ENCODE measurements around the gene SLC25A5.
"Not testable (repeated sequence)": the region's sequence is repeated elsewhere in the genome, so short reads cannot be mapped to it uniquely, and the experiment has no call there.

The SLC25A5 gene

DNA sequence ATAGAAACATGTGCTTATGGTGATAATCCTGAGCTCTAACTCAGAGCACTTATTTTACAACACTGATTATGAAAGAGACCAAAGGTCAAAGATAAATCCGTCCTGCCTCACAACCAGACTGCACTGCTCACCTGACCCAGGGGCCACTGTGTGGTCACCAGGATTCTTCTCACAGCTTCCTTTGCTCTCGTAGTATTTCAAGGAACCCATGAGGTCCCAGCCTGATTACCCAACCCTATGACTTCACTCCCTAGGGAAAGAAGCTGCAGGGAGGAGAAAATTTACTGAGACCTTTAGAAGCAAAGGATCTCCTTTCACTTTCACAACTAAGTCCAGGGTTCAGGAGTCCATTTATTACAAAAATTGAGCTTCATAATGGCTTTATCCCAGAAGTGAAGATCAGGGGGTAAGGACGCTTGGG is 9.6 kb downstream of the SLC25A5 start:
- DNase-seq (ENCODE audit: low read depth) = no peak

DNA sequence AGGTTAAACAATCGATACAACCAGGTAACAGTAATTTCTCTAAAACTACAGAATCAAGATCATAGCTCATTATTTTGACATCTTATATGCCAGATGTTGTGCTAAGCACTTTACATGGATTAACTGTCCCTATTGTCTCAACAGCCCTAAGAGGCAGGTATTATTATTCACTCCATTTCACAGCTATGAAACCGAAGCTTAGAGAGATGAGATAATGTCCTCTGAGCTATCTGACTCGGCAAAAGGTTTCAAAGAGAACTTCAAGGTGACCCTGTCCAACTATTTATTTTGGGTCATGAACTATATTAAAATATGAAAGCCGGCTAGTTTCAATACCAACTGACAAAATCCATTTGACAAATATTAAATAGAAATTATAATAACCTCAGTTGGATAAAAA is 10.3 kb downstream of the SLC25A5 start:
- no peak for DNase-seq (ENCODE audit: low read depth)

DNA sequence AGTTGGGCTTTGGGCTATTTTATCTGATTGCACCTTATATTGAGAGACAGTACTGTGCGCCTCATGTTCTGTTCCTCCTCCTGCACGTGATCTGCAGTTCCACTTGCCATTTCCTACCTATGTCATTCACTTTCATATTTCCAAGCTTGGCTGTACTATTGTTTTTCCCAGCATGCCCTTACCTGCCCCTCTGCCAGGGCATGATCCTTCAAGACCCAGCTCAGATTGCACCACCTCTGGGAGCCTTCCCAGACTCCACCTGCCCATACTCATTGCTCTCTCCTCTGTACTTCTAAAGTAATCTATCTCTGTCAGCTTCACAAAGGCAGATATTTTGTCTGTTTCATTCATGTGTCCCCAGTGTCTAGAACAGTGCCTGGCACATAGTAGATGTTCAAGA is 11.6 kb downstream of the SLC25A5 start:
- no peak for DNase-seq (ENCODE audit: low read depth)

DNA sequence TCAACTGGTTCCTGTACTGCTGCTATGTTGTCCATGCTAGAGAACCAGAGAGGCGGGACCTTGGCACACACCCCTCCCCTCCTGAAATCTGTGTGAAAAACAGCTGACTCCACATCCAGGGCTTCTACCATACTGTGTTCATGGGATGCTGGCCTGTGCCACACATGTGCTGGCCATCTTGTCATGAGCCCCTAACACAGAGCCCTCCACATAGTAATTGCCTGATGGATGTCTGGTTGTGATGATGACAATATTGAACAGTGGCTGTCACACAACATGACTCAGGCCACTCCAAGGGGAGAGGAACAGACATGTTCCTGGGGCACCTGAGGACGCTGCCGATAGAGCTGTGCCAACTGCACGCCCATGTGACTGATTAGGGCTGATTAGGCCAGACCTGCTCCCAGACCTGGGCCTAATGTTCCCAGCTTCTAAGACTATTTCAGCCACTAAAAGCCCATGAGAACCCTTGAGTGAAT is 13.1 kb downstream of the SLC25A5 start:
- no peak for DNase-seq (ENCODE audit: low read depth)

DNA sequence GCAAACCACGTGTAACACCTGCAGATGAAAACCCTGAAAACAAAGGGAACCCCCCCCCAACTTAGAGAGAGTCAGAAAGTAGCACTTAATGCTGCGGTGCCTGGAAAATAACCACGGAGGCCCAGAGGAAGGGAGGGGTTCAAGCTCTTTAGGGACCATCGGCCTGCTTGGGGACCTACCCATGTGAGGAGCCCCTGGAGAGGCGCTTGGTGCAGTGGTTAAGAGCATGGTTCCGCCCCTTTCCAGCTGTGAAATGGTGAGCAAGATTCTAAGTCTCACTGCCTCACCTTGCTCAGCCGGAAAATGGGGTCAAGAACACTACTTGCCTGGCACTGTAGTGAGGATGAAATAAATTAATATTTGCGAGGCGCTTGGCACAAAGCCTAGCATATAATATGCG is 13.8 kb downstream of the SLC25A5 start:
- DNase-seq (ENCODE audit: low read depth) = no peak

DNA sequence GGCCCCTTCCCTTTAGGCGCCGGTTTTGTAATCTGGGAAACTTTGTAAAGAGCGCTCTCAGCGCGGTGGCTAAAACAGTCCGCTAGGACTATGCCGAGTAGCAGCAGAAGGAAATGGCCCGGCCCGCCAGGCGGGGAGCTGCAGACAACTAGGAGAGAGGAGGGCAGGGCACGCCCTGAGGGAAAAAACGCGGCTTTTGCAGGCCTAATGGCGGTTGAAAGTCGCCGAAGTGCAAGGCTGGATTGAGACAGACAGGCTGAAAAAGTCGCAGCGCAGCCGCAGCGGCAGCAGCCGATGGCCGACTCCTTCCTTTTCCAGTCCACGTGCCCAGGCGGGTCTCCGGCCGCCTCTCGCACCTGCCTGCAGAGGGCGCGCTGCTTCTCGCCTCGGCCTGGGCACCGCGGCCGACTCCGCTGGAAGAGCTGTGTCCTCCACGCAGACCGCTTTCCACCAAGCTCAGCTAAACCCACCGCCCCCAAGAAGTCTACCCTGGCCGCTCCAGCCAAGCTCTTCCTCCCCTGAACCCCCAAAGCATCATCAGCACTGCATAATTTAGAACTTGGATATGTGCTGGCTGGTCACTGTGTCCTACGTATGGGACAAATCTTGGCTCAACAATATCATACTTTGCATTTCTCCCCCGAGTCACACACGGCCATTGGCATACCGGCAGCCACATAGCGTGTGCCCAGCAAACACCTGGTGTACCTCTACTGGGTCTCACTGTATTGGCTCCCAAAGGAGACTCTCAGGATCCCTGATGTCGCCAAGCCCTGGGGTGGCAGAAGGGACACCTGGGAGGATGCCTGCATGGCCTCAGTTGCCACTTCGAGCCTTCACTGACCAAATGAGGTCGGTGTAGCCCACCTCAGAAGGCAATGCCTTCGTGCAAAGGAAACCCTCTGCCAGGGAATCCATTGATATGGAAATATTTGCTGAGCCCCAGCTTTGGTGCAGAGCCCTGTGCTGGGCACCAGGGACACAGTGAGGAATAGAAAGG is 14.5 kb downstream of the SLC25A5 start:
- DNase-seq (ENCODE audit: low read depth) = peak; percentile 46

DNA sequence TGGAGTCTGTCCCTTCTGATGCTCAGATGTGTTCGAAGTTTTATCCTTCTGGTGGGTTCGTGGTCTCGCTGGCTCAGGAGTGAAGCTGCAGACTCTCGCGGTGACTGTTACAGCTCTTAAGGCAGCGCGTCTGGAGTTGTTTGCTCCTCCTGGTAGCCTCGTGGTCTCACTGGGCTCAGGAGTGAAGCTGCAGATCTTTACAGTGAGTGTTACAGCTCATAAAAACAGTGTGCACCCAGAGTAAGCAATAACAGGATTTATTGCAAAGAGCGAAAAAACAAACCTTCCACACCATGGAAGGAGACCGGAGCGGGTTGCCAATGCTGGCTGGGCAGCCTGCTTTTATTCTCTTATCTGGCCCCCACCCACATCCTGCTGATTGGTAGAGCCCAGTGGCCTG is 18.5 kb downstream of the SLC25A5 start:
- no peak for DNase-seq (ENCODE audit: low read depth)

DNA sequence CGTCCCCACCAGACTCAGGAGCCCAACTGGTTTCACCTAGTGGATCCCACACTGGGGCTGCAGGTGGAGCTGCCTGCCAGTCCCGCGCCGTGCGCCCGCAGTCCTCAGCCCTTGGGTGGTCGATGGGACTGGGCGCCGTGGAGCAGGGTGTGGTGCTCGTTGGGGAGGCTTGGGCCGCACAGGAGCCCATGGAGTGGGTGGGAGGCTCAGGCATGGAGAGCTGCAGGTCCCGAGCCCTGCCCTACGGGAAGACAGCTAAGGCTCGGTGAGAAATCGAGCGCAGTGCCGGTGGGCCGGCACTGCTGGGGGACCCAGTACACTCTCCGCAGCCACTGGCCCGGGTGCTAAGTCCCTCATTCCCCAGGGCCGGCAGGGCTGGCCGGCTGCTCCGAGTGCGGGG is 19.5 kb downstream of the SLC25A5 start:
- not testable (repeated sequence) for DNase-seq (ENCODE audit: low read depth)

DNA sequence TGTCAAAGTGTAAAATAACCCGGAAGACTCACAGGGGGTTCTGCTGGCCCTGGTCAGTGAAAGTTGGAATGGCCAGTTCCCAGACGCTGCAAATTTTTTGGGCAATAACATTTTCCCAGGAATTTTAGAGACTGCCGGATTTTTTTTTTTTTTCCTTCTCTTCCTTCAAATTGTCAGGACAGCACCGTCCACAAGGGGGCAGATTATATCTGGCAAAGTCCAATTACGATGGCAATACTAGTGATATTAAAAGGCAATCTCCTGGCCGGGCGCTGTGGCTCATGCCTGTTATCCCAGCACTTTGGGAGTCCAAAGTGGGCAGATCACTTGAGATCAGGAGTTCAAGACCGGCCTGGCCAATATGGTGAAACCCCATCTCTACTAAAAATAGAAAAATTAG is 20.5 kb downstream of the SLC25A5 start:
- DNase-seq (ENCODE audit: low read depth) = peak; percentile 14

DNA sequence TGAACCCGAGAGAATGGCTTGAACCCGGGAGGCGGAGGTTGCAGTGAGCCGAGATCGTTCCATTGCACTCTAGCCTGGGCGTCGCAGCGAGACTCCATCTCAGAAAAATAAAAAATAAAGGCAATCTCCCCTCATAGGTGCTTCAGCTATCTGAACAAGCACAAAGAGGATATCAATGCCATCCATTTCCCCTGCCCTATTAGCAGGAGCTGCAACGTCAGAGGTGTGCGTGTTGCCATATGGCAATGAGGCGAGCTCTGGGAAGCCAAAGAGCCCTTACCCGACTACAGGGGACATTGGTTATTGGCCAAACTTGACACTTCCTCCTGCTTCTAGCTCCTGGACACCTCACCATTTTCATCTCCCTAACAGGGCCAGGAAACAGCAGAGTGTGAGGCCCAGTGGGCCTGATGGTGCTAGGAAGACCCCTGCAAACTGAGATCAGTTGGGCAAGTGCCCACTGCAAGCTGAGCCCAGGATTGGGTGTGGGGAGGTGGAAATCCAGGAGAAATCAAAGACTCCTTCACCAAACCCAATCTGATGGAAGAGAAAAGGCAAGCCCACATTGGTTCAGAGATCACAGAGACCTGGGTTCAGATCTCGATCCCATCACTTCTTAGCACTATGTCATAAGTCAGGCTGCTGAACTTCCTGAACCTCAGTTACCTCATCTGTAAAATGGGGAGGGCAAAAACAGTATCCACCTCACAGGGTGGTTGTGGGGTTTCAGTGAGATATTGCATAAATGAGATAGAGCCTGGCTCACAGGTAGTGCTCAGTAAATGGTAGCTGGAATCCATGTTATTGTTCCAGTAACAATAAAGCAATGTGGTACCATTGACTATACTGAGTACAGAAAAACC is 21.2 kb downstream of the SLC25A5 start:
- no peak for DNase-seq (ENCODE audit: low read depth)

DNA sequence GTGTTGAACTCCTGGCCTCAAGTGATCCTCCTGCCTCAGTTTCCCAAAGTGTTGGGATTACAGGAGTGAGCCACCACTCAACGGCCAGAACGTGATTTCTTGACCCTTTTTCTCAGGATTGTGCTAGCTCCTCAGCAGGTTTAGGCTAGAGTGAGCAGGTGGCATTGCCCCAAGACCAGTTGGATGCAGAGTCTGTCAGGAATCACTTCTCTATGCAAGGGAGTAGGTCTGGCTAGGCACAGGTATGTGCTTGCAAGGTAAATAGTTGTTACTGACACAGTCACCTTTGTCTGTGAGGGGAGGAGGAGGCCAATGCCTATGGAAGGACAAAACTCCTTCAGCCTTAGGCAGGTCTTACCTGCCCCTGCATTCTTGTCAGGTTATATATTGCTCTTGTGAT is 24.2 kb downstream of the SLC25A5 start:
- DNase-seq (ENCODE audit: low read depth) = no peak

DNA sequence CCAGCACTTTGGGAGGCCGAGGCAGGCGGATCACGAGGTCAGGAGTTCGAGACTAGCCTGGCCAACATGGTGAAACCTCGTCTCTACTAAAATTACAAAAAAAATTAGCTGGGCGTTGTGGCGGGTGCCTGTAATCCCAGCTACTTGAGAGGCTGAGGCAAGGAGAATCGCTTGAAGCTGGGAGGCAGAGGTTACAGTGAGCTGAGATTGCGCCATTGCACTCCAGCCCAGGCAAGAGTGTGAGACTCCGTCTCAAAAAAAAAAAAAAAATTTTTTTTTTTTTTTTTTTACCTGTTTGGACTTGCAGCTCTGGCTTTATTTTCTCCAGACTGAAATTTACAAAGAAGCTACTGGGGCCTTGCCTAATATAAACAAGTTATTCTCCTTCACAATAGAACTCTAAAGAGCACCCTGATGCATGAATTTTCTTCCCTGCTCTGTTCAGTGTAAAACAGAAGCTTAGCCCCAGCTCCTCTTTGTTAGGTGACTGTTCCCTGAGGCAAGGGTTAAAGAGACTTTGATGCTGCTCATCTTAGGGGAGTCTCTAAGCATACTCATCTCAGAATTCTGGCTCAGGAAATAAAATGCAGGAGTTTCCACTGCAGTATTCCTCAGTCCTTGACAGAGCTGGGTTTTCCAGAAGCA is 25.7 kb downstream of the SLC25A5 start:
- not testable (repeated sequence) for DNase-seq (ENCODE audit: low read depth)

DNA sequence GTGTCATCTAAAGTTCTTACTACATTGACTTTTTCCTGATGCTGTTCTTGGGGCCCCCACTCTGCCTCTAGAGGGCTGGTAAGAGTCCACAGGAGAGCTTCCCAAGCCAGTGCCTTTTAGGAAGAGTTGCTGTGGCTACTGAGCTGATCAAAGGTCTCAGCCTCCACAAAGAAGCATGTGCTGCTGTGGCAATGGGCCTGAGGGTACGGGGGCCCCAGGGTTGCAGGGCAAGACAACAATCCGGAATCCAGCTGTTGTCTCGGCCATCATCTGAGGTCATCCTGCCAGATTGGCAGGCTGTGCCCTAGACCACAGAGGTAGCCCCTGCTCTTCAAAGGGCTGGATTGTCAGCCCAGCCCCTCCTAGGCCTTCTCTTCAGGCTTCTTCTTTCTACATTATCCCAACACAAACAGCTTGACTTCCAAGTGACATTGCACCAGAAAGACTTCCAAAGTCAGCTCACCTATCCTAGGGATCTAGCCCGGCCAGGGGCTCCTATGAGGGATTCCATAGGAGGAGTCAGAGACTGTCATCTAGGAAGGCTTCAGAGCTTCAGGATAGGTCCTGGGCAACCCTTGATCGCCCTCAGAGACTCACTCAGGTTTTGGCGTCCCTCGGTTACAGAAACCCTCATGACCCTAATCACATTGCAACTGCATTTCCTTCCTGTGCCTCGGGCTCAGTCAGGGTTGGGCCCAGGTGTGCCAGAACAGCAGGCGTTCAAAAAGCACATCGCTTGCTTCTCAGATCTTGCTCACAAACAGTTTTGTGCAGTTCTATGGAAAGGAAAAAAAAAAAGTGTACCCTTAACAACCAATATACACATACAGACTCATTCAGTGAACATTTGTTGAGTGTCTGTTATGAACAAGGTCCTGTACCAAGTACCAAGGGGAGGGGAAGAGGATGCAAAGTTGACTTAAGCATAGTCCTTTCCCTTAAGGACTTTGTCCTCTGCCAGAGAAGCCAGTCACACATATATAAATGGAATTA is 27.8 kb downstream of the SLC25A5 start:
- no peak for DNase-seq (ENCODE audit: low read depth)

DNA sequence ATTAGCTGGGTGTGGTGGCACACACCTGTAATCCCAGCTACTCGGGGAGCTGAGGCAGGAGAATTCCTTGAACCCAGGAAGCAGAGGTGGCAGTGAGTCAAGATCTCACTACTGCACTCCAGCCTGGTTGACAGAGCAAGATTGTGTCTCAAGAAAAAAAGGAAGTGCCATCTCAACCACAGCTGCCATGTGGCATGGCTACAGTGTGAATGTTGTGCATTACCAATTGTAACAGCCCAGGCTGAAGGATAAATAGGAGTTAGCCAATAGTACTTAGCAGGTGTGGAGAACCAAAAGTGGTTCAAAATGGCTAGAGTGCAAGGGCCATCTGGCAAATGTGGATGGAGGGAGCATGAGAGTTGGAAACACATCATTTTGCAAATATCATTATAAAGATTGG is 28.9 kb downstream of the SLC25A5 start:
- DNase-seq (ENCODE audit: low read depth) = no peak

DNA sequence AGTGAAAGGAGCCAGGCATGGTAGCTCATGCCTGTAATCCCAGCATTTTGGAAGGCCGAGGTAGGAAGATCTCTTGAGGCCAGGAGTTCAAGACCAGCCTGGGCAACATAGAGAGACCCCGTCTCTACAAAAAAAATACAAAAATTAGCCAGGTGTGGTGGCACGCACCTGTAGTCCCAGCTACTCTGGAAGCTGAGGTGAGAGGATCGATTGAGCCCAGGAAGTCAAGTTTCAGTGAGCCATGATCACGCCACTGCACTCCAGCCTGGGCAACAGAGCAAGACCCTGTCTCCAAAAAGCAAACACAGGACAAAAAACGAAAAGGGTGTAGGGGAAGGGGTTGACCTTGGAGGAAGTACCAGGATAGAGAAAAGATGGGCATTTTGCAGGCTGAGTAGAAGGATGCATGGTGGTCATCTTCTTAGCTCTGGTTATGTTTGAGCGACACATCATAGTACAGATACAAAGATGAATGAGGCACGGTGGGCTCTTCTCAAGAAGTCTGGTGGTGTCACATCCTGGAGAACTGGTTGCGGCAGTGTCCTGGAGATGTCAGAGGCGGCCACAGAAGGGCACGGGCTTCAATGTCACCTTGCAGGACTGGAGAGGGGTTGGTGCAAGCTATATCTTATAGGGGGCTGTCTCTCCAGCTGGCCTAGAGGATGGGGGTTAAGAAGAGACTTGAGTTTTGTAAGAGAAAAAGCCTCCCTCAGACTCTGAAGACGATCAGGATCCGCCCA is 32.0 kb downstream of the SLC25A5 start:
- no peak for DNase-seq (ENCODE audit: low read depth)

DNA sequence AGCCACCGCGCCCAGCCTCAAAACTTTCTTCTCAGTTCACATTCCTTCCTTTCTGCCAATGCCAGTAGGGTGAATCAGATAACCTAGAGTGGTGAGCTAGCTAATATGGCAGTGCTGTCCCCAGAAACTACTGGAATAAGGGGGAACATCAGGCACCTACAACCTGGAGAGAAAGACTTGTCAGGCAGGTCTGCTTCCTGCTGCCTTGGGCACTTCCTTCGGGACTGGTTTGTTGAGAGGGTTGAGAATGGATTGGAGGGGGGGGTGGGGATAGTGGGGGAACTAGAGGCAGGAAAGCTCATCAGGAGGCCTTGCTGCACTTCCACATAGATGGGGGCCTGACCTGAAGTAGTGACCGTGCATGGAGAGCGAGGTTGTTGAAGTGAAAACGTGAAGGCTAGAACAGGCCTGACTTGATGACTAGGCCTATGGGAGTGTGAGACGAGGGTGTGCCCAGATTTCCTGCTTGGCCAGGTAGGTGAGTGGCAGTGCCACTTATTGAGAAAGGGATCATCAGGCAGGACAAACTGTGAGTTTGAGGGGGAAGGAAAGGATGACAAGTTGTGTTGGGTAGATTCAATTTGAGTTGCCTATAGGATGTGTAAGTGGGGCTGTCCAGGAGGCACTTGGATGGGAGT is 33.4 kb downstream of the SLC25A5 start:
- no peak for DNase-seq (ENCODE audit: low read depth)

DNA sequence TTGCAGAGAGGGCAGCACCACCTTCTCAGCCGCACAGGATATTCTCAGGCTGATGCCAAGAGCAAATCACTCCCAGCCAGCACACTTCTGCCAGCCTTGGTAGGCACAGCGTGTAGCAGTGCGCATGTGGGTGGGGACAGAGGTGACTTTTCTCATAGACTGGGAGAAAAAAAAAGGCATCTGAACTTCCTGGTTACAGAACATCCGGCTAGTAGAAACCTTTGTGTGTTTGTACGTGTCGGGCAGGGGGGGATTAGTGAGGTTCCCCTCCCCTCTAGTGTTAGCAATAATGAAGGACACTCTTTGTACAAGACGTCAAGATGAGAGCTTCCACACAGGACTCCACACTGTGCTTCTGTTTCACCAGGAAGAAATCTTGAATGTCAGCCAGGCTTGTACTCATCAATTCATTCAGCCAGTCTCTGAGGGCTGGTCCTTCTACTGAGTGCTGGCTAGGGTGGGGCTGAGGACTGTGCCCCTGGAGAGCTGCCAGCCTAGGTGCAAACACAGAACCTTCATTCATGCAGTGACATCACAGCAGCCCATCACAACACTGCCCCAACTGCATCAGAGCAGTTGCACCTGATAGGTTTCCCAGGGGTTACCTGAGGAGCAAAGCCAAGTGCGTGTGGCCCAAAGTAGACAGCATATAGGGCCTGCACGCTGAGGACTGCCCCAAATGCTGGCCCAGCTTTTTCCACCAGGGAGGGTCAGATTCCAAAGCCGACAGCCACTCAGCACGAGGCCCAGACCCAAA is 34.7 kb downstream of the SLC25A5 start:
- no peak for DNase-seq (ENCODE audit: low read depth)

DNA sequence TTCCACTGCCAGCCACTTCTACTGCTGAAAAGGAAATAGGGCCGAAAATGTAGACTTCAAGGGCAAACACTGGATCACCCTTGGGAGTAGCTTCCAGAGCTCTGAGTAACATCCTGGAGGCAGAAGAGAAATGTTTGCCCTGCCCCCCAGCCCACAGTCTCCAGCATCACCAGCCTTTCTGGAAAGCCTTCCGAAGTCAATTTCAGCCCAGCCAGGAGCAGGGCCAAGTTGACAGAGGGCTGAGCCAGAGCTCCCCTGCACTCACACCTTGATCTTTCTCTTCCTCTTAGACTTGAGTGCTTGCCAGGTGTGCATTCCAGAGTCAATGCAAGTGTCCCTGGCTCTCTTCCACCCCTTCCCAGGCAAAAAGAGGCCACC is 35.2 kb downstream of the SLC25A5 start:
- no peak for DNase-seq (ENCODE audit: low read depth)

DNA sequence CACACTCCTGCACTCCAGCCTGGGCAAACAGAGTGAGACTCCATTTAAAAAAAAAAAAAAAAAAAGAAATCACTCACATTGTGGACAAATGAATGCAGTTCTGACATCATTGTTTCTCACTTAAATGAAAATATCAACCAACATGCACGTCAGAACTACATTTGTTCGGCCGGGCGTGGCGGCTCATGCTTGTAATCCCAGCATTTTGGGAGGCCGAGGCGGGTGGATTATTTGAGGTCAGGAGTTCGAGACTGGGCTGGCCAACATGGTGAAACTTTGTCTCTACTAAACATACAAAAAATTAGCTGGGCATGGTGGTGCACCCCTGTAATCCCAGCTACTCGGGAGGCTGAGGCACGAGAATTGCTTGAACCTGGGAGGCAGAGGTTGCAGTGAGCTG is 36.9 kb downstream of the SLC25A5 start:
- DNase-seq (ENCODE audit: low read depth) = not testable (repeated sequence)

Data from activated T-cell treated with anti-CD3 and anti-CD28 coated beads for 1 hour (primary cell).